A673 (cell line): ENCODE measurements around the gene ZNF182.

Source experiments
- EZH2 ChIP-seq: fragments of 200-600 bp; sonication (generic); IDR thresholded peaks from 2 replicates; pipeline ENCODE4 v1.6.1; 2017; ENCODE audit warnings: borderline replicate concordance, low read depth, mild to moderate bottlenecking, mixed read lengths, antibody characterized with exemption, low read length; ENCODE audit not compliant: poor library complexity, severe bottlenecking
- TF ChIP-seq, protein P1 (sequence below): fragments of 300-800, 200-600 bp; sonication (generic); conservative IDR thresholded peaks from 2 replicates; pipeline ENCODE4 v1.5.1; 2017; ENCODE audit warnings: low read depth, mild to moderate bottlenecking, antibody characterized with exemption, low read length, moderate library complexity, mixed read lengths

DNA sequence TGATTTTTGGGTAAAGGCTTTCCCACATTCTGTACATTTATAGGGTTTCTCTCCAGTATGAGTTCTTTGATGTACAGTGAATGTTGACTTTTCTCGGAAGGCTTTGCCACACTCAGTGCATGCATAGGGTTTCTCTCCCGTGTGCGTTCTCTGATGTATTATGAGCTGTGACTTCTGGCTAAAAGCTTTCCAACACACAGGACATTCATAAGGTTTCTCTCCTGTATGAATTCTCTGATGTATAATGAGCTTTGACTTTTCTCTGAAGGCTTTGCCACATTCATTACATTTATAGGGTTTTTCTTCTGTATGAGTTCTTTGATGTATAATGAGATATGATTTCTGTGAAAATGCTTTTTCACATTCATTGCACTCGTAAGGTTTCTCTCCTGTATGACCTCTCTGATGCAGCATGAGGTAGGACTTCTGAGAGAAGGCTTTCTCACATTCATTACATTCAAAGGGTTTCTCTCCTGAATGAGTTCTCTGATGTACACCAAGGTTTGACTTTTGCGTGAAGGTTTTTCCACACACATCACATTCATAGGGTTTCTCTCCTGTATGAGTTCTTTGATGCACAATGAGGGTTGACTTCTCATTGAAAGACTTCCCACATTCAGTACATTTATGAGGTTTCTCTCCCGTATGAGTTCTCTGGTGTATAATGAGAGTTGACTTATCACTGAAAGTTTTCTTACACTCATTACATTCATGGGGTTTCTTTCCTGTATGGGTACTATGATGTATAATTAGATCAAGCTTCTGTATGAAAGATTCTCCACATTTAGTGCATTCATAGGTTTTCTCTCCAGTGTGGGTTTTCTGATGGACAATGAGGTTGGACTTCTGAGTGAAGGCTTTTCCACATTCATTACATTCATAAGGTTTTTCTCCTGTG lies 27.3 kb downstream of the ZNF182 start:
- TF ChIP-seq, protein P1, sequence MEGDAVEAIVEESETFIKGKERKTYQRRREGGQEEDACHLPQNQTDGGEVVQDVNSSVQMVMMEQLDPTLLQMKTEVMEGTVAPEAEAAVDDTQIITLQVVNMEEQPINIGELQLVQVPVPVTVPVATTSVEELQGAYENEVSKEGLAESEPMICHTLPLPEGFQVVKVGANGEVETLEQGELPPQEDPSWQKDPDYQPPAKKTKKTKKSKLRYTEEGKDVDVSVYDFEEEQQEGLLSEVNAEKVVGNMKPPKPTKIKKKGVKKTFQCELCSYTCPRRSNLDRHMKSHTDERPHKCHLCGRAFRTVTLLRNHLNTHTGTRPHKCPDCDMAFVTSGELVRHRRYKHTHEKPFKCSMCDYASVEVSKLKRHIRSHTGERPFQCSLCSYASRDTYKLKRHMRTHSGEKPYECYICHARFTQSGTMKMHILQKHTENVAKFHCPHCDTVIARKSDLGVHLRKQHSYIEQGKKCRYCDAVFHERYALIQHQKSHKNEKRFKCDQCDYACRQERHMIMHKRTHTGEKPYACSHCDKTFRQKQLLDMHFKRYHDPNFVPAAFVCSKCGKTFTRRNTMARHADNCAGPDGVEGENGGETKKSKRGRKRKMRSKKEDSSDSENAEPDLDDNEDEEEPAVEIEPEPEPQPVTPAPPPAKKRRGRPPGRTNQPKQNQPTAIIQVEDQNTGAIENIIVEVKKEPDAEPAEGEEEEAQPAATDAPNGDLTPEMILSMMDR, result no peak
- no peak for TF ChIP-seq EZH2
